ENCODE data around the gene PRCC. TPM values are rescaled to one million over a fixed set of nuclear protein-coding genes. Genes with fewer than 3 reads are reported as not detected.

Gene PRCC
- polyA plus RNA-seq, 3 donors, result 16.6 to 38.7 (median 35.8) TPM

DNA sequence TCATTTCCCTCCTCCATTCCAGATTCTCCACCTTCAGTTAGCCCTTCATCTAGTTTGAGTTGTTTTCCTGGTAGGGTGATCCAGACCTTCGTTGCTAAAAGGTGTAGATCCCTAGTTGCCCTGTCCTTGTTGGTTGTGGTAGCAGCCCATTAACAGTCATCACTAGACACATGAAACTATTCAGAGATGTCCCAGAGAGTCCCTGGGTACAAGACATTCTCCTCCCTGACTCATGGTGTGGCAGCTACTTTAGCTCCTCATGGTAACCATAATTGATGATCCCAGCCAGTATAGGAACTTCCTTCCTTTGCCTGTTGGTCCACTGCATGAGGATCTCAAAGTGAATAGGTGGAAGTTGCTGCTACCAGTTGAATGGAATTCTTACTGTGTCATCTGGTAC is 55.3 kb downstream of the PRCC start:
- no peak overlapping the region for H3K27ac ChIP-seq (ENCODE audit: low read depth, low read length)
- WGBS, 3 donors, result 62 to 82% (median 72%) methylated on average over 1 of the region's 1 CpG

GRCh38 chr1:156823210-156823790 is 56.0 kb downstream of the PRCC start:
- 82 to 93% (median 91%) methylated on average over 5 of the region's 5 CpGs for WGBS, 3 donors
- H3K27ac ChIP-seq (ENCODE audit: low read depth, low read length), result no peak overlapping the region

GRCh38 chr1:156826630-156827029 is 59.3 kb downstream of the PRCC start:
- 56 to 58% (median 57%) methylated on average over 1 of the region's 1 CpG for WGBS, 3 donors
- H3K27ac ChIP-seq (ENCODE audit: low read depth, low read length), result no peak overlapping the region

DNA sequence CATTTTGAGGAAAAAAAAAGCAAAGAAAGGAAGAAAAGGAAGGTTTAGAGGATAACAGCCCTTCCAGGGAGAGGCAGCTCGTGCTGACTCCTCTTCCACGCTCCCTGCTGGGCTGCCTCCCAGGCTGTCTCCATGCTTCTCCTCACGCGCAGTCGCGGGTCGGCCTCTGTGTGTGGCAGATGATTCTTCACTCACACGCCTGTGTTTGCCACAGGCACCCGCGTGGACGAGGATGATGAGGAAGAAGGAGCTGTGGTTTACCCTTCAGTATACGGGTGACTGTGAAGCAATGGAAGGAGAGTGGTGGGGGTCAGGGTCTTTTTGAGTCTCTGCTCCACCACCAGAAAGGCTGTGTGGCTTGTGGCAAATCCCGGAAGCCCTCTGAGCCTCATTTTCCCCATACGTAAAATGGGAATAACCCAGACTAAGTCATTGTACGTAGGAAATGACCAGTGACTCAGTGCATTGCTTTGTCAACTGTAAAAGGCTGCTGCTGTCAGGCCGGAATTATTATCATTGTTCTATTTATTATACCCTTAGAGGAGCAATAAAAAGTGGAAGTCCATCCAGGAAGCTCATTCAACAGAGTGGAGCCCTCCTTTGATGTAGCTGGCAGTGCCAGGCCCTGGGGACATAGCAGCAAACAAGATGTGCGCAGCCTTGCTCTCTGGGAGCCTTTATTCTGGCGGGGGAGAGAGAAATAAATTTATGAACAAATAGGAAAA is 61.2 kb downstream of the PRCC start:
- WGBS, 3 donors, result 67 to 74% (median 71%) methylated on average over 18 of the region's 18 CpGs
- no peak overlapping the region for H3K27ac ChIP-seq (ENCODE audit: low read depth, low read length)

GRCh38 chr1:156832434-156832833 is 65.1 kb downstream of the PRCC start:
- 57 to 82% (median 74%) methylated on average over 5 of the region's 5 CpGs for WGBS, 3 donors
- H3K27ac ChIP-seq (ENCODE audit: low read depth, low read length), result no peak overlapping the region

DNA sequence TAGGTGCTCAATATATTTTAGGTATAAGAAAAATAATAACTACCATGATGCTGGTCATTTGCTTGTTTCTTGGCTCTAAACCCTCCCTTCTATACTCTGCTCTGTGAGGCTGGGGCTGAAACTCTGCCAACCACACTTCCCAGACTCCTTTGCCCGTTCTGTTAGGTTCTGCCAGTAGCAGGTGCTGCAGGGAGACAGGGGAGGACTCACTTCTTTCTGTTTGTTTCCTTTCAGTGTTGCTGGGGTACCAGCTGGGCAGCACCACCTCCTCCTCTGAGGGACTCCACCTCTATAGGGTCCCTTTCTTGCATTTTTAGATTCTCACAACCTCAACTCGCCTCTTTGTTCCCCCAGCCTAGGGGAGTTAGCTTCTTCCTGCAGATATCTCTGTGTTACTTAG is 66.3 kb downstream of the PRCC start:
- 47 to 62% (median 58%) methylated on average over 2 of the region's 2 CpGs for WGBS, 3 donors
- H3K27ac ChIP-seq (ENCODE audit: low read depth, low read length), result no peak overlapping the region

- whole genome bisulfite sequencing, 3 donors, result 75 to 83% (median 82%) methylated on average over 3 of the region's 3 CpGs
- H3K27ac ChIP-seq (ENCODE audit: low read depth, low read length), result no peak overlapping the region
Measured at GRCh38 chr1:156834322-156834721, 67.0 kb downstream of the PRCC start.

- H3K27ac ChIP-seq (ENCODE audit: low read depth, low read length), result no peak overlapping the region
- WGBS, 3 donors, result 73 to 76% (median 74%) methylated on average over 5 of the region's 5 CpGs
Measured at GRCh38 chr1:156836041-156836654, 68.8 kb downstream of the PRCC start.

GRCh38 chr1:156836892-156837291 is 69.6 kb downstream of the PRCC start:
- no peak overlapping the region for H3K27ac ChIP-seq (ENCODE audit: low read depth, low read length)
- 62 to 80% (median 79%) methylated on average over 4 of the region's 4 CpGs for WGBS, 3 donors

DNA sequence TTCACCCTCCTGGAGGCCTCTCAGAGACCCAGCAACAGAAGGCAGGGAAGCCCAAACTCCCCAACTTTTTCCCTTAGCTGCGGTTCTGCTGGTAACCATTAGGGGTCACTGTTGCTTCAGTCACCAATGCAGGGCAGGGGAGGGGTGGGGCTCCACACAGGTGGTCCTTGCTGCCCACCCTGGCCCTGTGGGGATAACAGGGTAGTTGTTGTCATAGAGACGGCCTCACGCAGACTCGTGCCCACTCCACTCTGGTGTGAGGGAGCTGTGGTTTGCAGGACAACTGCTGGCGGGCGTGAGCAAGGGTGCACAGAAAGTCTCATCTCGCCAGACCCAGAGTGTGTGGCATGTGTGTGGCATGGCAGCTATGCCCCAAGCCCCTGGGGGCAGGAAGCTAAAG is 71.6 kb downstream of the PRCC start:
- WGBS, 3 donors, result 27 to 35% (median 28%) methylated on average over 7 of the region's 7 CpGs
- H3K27ac ChIP-seq (ENCODE audit: low read depth, low read length), result no peak overlapping the region

- WGBS, 3 donors, result 37 to 50% (median 46%) methylated on average over 9 of the region's 9 CpGs
- no peak overlapping the region for H3K27ac ChIP-seq (ENCODE audit: low read depth, low read length)
Measured at GRCh38 chr1:156839426-156840109, 72.2 kb downstream of the PRCC start.

GRCh38 chr1:156840186-156840897 is 73.0 kb downstream of the PRCC start:
- 57 to 69% (median 68%) methylated on average over 8 of the region's 8 CpGs for WGBS, 3 donors
- no peak overlapping the region for H3K27ac ChIP-seq (ENCODE audit: low read depth, low read length)

DNA sequence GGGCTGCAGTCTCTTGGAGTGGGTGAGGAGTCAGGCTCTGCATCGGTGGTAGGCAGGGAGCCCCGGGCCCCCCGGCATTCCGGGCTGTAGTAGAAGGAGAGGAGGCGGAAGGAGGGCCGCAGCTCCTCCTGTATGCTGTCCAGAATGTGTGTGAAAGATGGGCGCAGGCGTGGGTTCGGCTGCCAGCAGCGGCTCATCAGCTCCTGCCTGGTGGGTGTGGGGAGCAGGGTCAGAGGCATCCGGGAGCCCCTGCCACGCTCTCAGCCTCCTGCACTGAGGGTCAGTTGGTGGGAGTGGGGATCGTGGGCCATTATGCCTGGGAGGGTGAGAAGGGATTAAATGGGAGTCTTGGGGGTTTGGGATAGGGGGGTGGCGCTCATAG is 73.6 kb downstream of the PRCC start:
- no peak overlapping the region for H3K27ac ChIP-seq (ENCODE audit: low read depth, low read length)
- 67 to 75% (median 69%) methylated on average over 14 of the region's 14 CpGs for WGBS, 3 donors

- 77 to 82% (median 82%) methylated on average over 16 of the region's 16 CpGs for WGBS, 3 donors
- no peak overlapping the region for H3K27ac ChIP-seq (ENCODE audit: low read depth, low read length)
Measured at GRCh38 chr1:156841295-156841855, 74.0 kb downstream of the PRCC start.

- no peak overlapping the region for H3K27ac ChIP-seq (ENCODE audit: low read depth, low read length)
- 83 to 85% (median 84%) methylated on average over 9 of the region's 9 CpGs for WGBS, 3 donors
Measured at GRCh38 chr1:156842618-156843300, 75.4 kb downstream of the PRCC start.

GRCh38 chr1:156844102-156844501 is 76.8 kb downstream of the PRCC start:
- 47 to 63% (median 54%) methylated on average over 6 of the region's 6 CpGs for WGBS, 3 donors
- no peak overlapping the region for H3K27ac ChIP-seq (ENCODE audit: low read depth, low read length)

- no peak overlapping the region for H3K27ac ChIP-seq (ENCODE audit: low read depth, low read length)
- 23 to 35% (median 33%) methylated on average over 14 of the region's 14 CpGs for WGBS, 3 donors
Measured at GRCh38 chr1:156844638-156845037, 77.3 kb downstream of the PRCC start.

Data from adipose tissue (tissue), 3 donors.